GM19438 (cell line): ENCODE data around the gene DAPK1.

Source experiments
- ATAC-seq: cut with Tn5 transposase; IDR thresholded peaks from one replicate; pipeline ENCODE4 v1.9.1; 2021; ENCODE audit warnings: low read depth; ENCODE audit not compliant: unreplicated experiment

The DAPK1 gene

GRCh38 chr9:87497604-87498045 lies at the start of gene DAPK1:
Gene DAPK1 (plus strand): TSS chr9:87497867. CDS start chr9:87499078, 1,211 bp downstream.
- ATAC-seq: peak; percentile 54

DNA sequence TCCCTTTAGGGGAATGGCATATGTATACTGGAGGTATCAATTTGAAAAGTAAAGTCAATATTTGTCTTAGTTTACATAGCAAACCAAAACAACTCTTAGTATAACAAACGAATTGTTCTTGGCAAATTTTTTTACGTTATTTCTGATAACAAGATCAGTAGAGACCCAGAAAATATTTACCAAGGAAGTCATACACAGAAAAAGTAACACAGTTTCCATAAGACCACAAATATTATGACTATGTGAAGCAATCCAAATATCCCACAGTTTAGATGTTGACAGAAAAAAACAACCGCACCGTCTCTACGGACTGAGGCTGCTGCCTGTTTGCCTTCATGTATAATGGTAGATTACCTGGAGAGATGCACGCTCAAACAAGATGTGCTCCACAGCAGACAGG lies 46.5 kb upstream of the DAPK1 start:
- ATAC-seq: no peak

GRCh38 chr9:87455407-87455806 lies 42.3 kb upstream of the DAPK1 start:
- no peak for ATAC-seq

DNA sequence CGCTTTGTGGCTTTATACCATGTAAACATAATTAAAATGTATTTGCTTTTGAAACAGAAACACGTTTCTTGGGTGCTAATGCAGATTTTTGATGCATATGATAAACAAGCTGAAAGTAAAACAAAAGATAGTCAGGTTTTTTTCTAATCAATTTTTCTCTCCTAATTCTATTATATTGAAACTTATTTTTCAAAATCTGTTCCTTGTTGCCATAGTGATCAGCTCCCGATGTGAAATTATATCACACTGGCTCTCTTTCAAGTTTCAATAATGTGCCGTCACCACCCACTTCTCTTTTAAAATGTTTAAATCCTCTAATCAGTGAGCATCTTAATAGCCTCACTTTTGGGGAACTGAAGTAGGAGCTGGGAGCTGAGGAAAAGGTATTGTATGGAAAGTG lies 36.4 kb upstream of the DAPK1 start:
- no peak for ATAC-seq

- no peak for ATAC-seq
Observed at GRCh38 chr9:87464110-87464991, 33.3 kb upstream of the DAPK1 start.

GRCh38 chr9:87464992-87465378 lies 32.7 kb upstream of the DAPK1 start:
- no peak for ATAC-seq

GRCh38 chr9:87465816-87466215 lies 31.9 kb upstream of the DAPK1 start:
- ATAC-seq: no peak

DNA sequence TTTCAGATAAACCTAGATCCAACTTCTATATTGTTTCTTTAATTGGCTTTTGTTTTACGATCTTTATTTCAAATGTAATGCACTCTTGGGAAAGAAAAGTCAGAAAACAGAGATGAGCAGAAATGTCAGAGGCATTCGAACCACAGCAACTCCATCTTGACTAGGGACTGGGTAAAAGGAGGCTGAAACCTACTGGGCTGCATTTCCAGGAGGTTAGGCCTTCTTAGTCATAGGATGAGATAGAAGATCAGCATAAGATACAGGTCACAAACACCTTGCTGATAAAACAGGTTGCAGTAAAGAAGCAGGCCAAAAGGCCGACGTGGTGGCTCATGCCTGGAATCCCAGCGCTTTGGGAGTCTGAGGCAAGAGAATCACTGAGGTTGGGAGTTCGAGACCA lies 30.5 kb upstream of the DAPK1 start:
- no peak for ATAC-seq

DNA sequence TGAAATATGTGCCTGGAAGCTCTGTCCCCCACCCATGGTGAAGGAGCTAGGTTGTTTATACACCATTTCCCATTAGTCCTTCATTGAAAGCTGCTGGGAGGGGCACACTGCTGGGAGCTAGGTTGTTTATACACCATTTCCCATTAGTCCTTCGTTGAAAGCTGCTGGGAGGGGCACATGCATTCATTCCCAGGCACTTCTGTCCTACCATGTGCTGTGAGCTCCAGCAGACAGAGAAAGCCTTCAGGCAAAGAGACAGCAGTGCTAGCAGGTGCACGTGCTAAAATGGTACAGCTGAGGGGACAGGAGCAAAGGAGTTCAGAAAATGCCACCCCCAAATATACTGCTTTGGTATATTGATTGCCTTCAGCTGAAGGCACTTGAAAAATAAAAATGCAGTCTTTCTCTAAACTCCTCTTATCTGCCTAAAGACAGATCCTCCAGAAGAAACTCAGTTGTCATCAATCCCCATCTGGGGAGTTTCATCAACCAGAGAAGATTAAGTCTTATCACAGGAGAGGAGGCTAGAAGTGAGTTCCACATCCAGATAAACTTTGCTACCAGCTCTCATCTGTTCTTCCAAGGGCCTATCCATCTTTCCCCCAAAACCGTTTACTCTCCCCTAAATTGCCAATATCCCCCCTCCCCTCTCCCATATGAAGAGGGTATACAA lies 27.7 kb upstream of the DAPK1 start:
- ATAC-seq: no peak

GRCh38 chr9:87471746-87472145 lies 25.9 kb upstream of the DAPK1 start:
- ATAC-seq: no peak

DNA sequence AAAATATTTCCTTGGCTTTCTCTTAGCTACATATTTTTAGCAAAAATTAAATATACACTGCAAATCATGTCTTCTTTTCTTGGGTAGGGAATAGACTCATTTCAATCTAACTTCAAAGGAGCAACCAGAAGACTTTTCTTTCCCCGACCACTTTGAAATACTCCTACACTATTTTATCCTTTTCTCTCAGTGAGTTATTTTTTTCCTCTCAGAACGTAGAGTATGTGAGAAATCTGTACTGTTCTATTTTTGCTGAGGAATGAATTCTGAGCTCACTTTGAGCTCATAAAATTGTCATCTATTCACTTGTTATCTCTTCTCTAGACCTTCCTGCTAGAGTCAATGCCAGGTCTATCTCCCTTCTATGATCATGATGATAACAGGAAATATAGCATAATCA lies 22.2 kb upstream of the DAPK1 start:
- no peak for ATAC-seq

DNA sequence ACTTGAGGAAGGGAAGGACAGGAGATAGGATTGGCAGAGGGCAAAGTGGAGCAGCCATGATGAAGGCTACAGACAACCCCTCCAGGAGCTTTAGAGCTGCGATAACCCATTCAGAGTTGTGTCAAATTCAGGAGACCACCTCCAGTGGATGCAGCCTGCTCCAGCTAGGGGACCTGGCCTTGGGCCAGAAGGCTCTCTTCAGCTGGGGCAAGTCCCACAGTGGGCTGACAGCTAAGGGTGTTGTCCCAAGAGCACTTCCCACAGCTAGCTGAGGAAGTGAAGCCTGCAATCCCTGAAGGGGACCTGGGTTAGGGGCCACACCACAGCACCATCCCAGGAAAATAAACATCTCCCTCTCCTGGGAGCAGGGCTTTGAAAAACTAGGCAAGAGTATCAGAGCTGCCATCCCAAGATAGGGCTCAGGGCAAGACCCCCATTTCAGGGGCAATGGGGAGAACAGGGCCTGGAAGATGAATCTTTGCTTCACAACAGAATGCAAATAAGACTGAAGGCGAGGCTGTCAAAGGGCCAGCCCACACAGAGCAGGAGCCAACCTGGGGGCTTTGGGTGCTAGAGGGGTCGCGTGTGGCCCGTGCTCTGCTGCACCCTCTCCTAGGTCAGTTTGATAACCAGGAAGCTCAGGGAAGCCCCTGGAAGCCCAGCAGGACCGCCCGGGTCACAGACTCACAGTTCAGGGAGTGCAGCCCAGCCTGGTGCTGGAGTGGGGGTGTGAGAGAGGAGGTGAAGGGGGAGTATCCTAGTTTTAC lies 19.3 kb upstream of the DAPK1 start:
- no peak for ATAC-seq

DNA sequence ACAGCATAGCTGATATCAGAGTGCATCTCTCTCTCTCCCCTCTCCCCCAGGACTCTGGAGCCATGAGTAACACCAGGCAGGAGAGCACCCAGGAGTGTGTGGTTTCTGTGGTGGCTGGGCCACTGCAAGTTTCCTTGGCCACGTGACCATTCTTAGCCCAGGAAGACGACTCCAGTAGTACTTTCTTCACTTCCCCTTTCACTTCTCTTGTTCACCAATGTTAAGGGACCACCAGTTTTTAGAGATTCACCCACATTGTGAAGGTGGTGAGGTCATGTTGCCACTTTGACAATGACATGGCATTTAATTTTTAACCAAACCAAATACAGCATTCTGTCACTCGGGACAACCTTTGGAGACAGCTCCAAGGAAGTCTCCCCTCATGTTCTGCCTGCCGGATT lies 17.9 kb upstream of the DAPK1 start:
- ATAC-seq: peak; percentile 97

- ATAC-seq: no peak
Observed at GRCh38 chr9:87481890-87482855, 15.5 kb upstream of the DAPK1 start.

DNA sequence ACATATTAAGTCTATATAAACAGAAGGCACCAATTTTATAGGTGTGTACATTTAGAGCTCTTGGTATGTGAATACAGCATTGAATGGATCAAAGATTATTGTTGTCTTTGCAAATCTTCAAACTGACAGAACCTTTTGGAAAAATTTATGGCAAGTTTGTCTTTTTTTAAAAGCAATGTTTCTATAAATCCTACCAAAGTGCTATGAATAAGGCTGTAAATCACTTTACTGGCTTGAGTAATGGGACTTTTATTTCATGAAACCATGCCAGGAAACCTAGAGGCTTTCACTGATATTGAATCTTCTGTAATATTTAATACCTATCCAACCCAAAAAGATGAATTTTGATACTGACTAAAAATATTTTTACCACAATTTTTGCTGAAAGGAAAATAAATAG lies 7.4 kb upstream of the DAPK1 start:
- ATAC-seq: no peak

DNA sequence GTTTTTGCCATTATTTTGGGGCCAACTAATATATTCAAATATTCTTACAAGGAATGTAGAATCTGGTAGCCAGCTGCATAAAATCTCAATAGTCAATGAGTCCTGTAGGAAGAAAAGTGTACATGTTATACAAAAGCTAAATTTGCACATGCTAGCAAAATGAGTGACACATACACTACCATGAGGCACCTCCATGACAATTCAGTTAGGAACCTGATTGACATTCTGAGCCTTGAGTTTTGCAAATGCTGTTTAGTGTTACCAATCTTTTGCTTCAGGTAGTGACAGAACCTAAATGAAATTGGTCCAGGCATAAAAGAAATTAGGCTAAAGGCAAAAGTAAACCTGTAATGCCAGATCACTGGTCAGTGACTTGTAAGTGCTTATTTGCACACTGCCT lies 6.8 kb upstream of the DAPK1 start:
- ATAC-seq: no peak

DNA sequence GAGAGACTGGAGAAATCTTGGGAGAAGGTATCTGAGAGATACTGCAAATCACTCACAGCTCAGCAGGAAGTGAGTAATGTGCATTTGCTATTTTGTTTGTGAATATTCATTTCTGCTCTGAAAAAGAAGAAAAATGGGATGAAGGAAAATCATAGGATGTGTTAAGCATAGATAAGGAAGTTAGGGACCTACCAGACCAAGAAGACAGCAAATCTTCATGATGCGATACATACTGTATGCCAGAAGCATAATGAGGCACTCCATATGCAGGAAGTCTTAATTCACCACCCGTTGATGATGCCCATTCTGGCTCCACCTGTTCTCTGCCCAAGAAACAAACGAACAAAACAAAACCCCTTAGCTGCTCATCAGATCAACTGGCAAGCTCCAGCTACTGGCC lies 6.1 kb upstream of the DAPK1 start:
- ATAC-seq: no peak

GRCh38 chr9:87492642-87493041 lies 5.0 kb upstream of the DAPK1 start:
- ATAC-seq: no peak

GRCh38 chr9:87494970-87495471 lies 2.6 kb upstream of the DAPK1 start:
- no peak for ATAC-seq

- no peak for ATAC-seq
Observed at GRCh38 chr9:87497080-87497603, 525 bp upstream of the DAPK1 start.
